HG03469 (cell line): ENCODE measurements around the gene NEXMIF.
"Not testable (repeated sequence)": the region's sequence is repeated elsewhere in the genome, so short reads cannot be mapped to it uniquely, and the experiment has no call there.

Experiments used
- ATAC-seq: cut with Tn5 transposase; IDR thresholded peaks from one replicate; pipeline ENCODE4 v1.9.1; 2021; ENCODE audit warnings: mild to moderate bottlenecking, moderate library complexity, moderate number of reproducible peaks; ENCODE audit not compliant: unreplicated experiment

The NEXMIF gene

DNA sequence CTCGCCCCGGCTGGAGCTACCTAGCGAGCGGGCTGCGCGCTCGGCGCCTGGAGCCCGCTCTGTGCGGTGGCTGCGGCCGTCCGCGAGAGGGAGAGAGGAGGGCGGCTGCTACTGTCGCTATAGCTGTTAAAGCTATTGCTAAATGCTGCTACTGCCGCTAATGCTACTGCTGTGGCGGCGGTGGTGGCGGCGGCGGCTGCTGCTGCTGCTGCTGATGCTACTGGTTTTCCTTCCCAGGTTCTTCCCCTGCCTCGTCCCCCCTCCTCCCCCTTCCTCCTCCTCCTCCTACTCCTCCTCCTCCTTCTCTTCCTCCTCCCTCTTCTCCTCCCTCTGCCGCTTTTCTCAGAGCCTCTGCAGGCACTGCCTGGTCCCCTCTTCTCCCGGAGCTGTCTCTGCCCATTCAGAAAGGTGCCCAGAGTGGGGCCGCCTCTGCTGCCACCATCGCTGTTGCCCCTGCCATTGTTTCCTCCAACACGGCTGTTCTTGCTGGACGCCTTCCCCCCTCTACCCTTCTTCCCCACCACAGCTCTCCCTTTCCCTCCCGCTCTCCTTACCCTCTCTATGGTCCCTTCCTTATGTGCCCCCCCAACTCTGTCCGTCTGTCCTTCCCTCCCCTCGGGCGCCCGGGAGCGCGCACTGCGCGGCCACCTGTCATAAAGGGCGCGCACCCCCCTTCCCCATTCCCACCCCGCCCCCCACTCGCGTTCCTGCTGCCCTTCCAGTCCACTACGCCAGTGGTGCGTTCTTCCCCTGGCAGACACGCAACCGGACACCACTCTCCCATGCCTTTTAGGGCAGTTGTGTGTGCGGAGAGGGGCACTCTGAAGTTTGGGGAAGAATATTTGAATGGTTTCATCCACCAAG, at the start of gene NEXMIF:
NEXMIF (minus strand) TSS at position 228 of the 864 bp plus-strand sequence.
- ATAC-seq, result peak; percentile 30

DNA sequence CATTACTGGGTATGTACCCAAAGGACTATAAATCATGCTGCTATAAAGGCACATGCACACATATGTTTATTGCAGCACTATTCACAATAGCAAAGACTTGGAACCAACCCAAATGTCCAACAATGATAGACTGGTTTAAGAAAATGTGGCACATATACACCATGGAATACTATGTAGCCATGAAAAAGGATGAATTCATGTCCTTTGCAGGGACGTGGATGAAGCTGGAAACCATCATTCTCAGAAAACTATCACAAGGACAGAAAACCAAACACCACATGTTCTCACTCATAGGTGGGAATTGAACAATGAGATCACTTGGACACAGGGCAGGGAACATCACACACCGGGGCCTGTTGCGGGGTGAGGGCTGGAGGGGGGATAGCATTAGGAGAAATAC, 36.7 kb upstream of the NEXMIF start:
- not testable (repeated sequence) for ATAC-seq

DNA sequence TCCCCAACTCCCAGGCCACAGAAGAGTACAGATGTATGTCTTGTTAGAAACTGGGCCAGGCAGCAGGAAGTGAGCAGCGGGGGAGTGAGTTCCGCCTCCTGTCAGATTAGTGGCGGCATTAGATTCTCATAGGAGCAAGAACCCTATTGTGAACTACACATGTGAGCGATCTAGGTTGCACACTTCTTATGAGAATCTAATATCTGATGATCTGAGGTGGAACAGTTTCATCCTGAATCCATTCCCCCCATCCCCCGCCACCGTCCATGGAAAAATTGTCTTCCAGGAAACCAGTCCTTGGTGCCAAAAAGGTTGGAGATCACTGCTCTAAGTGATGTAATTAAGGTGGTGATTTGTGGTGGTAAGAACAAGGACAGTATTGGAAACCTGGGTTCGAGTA, 24.5 kb upstream of the NEXMIF start:
- no peak for ATAC-seq

DNA sequence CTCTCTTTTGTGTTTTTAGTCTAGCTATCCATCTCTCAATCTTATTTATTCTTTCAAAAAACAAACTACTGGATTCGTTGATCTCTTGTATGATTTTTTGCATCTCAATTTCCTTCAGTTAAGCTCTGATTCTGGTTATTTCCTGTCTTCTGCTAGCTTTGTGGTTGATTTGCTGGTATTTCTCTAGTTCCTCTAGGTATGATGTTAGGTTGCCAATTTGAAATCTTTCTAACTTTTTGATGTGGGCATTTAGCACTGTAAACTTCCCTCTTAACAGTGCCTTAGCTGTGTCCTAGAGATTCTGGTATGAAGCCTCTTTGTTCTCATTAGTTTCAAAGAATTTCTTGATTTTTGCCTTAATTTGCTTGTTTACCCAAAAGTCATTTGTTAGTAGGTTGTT, 15.2 kb upstream of the NEXMIF start:
- no peak for ATAC-seq

DNA sequence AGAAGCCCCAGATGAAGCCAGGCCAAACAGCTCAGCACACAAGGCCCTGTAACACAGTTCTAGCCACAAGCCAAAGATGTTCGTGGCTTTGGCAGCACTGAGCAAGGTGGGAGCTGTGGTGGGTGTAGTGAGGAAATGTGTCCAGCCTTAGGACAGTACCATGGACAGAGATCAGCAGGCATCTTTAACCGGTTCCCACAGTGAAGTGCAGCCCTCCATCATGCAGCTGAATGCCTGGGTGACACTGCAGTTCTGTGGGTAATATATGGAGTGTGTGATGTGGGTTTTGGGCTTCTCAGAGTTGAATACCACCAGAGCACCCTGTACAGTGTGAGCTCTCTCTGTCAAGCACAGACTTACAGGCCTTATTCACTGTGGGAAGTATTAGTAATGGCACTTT, 6.0 kb upstream of the NEXMIF start:
- no peak for ATAC-seq

DNA sequence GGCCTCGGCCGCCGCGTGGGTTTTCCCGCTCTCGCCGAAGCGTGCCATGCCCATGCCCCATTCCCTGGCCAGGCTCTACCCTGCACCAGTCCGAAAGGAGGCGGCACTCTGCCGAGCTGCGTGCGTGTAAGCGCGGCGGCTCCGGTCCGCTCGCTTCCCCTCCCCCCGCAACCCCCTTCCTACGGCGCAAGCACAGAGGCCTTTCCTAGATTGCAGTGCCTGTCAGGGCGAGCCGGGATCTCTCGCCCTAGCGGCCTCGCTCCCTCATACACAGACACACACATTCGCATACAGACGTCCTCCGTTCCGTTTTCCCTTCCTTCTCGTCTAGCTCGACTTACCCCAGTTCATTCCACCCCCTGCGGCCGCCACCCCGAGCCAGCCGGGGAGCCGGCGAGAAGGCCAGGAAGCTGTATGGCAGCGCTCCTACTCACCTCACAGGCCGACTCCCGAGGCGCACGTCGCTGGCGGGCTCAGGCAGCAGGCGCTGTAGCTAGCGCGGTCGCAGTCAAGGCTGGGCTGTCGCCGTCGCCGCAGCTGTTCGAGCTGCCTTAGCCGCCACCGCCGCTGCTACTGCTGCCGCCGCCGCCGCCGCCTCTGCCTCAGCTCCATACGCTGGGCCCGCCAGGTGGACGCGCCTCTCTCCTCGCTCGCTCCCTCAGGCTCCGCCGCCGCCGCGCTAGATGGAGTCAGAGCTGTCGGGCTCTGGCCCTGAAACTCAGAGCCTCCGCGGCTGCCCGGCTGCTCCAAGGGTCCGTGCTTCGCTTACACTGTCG, 615 bp downstream of the NEXMIF start:
- ATAC-seq, result peak; percentile 30

DNA sequence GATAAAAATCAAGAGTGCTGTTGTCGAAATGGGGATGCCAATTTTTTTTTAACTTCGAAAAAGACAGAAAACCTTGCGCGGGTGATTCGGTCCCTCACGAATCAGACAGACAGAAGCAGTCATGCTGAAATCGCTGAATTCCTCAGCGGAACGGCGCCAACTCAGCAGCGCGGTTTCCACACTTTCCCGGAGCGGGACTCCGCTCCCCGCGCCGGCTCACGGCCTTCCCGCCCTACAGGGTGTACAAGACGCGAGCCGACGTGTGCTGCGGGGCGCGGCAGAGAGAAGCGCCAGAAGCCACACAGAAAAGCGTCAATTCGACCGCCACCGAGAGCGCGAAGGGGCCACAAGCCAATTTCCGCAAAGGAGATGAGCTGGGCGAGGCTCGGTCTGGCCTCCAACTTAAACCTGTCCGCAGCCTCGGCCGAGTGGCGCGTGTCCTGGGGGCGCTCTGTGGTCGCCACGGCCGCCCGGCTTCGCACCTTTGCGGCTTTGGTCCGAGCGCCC, 1.3 kb downstream of the NEXMIF start:
- no peak for ATAC-seq

DNA sequence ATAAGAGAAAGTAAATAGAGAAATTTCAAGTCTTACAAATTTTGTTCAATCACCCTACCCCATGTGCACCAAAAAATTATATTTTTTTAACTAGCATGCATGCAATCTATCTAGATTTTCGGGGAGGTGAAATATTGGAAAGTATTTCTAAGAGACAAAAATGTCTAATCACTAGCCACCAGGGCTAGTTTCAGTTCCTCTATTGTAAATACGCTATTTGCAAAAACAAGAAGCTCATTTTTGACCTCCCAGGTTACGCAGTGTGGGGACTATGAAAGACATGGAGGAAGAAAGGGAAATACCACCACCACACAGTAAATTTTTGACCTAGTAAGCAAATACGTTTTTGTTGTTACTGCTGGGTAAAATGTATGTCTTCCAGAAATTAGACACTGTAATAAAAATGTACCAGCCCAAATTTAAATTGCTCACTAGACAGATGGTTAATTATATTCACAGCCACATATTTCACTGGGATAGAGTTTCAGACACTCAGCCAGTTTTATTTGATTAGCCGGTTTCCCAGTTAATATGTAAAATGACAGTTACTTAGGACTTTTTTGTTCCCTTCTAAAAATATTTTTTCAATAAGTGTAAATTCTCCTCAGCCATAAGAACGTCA, 2.2 kb downstream of the NEXMIF start:
- ATAC-seq, result peak; percentile 80

DNA sequence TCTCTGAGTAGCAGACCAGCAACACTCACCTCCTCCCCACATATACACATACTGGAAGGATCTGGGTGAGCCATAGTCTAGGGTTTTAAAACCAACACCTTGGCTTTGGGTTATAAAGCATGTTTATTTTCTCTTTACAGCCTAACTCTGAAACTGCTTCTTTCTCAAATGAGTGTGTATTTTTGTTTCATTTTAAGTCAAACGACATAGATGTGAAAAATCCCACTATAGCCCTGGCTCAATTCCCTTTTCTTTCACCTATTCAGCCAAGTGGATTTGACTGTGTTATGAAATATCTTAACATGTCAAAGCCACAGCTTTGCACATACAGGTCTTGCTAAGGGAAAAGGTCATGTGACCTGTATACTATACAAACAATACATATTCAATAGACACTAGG, 13.8 kb downstream of the NEXMIF start:
- no peak for ATAC-seq

DNA sequence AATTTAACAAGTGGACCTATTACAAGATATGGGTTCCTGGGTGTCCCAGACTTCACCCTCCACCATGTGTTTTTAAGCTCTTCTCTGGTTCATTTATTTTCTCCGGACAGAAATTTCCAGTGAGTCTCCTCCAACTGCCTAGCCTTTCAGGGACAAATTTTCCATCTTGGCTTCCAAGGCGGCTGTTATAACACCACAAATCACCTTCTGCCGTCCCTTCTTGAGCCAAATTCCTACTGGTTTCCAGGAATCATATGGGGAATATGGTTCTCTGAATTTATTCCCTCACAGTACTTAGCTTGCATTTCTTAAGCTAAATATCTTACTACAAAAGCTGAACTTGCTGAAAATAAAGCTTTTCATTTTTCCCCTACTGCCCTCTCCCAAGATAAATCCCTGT, 18.8 kb downstream of the NEXMIF start:
- ATAC-seq, result no peak

DNA sequence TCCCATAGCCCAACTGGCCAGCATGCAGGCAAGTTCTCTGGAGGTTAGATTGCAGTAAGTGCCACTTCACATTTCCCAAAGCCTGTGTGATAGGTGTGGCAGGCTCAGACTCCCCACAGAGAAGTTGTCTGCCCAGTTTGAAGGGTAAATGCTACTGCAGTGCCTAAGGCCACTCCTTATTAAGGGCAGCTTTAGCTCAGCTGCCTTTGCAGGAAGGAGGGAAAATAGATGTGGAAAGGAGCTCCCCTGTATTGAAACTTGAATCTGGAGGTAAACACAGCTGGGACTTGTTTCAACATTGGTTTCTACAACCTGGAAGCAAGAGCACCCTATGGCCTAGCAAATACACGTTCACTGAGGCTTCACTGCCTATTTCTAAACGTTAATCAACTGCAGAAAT, 22.4 kb downstream of the NEXMIF start:
- no peak for ATAC-seq

DNA sequence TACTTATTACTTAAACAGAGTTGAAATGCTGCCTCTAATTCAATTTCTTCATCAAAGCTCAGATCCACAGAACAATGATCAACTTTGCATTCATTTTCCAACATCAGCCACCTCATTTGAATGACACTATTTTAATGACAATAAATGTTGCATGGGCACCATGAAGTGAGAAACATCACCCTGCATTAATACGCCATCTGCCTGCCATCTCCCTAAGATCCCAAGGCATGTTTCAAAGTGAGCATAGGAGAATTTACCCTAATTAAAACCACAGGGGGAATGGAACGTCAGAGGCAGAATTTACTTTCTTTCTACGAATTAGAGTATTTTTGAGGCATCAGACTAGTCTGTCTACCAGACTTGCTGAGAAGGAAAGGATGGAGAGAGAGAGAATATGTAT, 32.7 kb downstream of the NEXMIF start:
- no peak for ATAC-seq

DNA sequence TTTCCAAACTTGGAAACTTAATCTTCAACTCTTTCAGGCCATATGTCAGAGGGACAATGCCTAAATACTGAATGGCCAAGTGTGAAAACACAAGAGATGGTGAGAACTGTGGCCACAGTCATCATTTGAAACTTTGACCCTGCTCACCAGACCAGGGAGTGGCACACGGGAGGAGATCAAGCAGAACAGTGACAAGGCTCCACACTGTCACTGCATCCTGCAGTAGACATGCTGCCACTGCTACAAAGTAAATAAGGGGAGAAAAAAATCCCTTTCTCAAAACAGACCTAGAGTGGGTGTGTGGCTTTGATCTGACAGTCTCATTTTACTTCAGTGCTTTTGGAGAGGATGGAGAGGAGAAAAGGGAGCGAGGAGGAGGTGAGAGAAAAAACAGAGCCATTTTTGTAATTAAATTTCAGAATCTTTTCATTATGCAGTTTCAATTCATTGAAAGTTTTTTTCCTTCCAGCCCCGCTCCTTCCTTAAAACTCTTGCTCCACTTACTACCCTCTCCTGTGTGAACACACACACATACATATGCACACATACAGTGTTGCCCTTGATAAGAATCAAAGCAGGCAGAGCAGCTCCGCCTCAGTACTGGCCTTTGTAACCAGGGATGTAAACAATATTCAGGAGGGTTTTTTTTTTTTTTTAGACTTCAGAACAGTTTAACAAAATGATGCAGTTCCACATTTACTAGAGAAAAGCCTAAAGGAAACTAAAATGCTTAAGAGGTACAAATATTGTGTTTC, 34.4 kb downstream of the NEXMIF start:
- ATAC-seq, result peak; percentile 96

DNA sequence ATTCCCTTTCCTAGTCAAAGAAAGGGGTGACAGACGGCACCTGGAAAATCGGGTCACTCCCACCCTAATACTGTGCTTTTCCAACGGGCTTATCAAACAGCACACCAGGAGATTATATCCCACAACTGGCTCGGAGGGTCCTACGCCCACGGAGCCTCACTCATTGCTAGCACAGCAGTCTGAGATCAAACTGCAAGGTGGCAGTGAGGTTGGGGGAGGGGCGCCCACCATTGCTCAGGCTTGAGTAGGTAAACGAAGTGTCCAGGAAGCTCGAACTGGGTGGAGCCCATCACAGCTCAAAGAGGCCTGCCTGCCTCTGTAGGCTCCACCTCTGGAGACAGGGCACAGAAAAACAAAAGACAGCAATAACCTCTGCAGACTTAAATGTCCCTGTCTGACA, 42.9 kb downstream of the NEXMIF start:
- not testable (repeated sequence) for ATAC-seq

DNA sequence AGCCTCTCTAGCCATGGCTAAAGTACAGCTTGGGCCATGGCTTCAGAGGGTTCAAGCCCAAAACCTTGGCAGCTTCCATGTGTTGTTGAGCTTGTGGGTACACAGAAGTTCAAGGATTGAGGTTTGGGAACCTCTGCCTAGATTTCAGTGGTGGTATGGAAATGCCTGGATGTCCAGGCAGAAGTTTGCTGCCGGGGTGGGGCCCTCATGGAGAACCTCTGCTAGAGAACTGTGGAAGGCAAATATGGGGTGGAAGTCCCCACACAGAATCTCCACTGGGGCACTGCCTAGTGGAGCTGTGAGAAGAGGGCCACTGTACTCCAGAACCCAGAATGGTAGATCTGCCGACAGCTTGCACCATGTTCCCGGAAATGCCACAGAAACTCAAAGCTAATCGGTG, 59.5 kb downstream of the NEXMIF start:
- ATAC-seq, result no peak

DNA sequence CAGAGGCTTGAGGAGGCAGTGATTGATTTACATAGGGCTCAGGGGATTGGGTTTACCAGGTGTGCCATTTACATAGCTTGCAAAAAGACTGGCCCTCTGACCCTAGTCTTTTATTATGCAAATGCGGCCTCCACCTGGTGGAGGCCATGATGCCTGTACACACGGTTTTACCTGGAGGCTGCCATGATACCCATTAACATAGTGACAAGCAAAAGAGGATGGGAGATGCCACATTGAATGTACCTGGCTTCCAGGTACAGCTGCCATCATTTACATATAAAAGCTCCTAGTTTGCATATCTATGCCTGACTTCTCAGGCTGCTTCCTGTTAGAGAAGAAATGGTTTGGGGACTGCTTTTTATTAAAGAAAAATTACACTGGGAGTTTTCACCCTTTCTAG, 72.0 kb downstream of the NEXMIF start:
- no peak for ATAC-seq

DNA sequence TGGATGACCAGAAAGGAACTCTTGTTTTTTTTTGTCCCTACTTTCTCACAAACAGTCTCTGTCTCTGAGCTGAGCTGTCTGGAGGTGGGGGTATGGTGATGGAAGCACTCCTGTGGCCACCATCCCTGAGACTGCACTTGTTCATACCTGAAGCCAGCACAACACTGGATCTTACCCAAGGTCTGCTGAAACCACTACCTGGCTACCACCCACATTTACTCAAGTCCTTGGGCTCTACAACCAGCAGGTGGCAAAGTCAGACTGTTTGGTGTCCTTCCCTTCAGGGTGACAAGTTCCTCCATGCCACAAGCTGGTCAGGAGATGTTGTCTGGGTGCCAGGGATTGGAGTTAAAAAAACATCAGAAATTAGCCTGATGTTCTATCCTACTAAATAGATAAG, 89.7 kb downstream of the NEXMIF start:
- no peak for ATAC-seq

DNA sequence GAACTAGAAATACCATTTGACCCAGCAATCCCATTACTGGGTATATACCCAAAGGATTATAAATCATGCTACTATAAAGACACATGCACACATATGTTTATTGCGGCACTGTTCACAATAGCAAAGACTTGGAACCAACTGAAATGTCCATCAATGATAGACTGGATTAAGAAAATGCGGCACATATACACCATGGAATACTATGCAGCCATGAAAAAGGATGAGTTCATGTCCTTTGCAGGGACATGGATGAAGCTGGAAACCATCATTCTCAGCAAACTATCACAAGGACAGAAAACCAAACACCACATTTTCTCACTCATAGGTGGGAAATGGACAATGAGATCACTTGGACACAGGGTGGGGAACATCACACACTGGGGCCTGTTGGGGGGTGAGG, 105.5 kb downstream of the NEXMIF start:
- ATAC-seq, result not testable (repeated sequence)

DNA sequence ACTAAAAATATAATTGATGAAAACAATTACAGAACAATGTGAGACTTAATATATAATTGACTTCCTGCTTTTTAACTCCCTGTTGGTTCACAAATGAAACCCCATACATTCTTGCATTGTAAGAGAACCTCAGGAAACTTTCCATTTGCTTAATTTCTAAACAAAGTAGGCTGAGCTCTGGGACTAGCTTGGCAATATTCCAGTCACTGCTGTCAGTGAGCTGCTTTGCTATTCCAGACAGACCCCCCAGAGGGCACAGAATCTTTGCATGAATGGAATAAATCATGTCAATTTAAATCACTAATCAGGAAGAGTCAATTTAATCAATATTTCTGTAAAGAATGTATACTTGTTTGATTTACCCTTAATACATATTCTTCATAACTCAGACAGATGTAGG, 110.6 kb downstream of the NEXMIF start:
- ATAC-seq, result no peak

DNA sequence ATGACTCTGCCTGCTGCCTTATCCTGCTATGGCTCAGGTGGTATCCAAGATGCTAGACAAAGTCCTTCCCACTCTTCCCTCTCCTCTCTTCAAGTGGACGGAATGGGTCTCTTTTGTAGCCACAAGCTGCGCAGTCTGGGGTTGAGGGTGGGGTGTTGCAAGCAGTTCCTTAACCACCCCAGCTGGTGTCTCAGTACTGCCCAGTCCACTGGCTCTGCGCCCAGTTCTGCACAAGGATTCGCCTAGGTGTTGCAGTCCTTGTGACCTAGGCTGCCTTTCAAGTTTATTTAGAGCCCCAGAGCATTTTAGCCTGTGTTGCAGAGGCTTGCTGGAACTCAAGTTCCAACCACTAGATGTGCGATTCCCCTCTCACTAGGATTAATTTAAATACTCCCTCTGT, 120.7 kb downstream of the NEXMIF start:
- no peak for ATAC-seq

DNA sequence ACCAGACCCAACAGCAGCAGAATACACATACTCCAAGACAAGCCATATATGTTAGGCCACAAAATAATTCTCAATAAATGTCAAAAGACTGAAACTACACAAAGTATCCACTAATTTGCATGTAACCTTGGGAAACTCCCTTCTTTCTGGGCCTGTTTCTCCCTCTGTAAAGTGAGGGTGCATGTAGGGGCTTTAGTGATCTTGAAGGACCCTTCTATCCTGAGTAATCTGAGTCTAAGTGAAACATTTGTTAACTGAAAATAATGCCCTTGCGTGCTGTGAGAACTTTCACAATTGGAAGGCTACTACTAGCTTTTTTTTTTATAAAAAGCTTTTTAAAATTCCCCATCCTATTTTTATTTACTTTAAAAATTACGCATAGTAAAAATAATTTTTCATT, 125.2 kb downstream of the NEXMIF start:
- no peak for ATAC-seq
